Measurements from ENCODE around the gene FBXL15. TPM values are rescaled to one million over a fixed set of nuclear protein-coding genes. Genes with fewer than 3 reads are reported as not detected.
A peak's percentile ranks its signal among the peaks of the same experiment; 100 is the strongest.

The FBXL15 gene
- total RNA-seq, 4 donors from 2014 or later = 36.9 to 57.8 (median 44.8) TPM

DNA sequence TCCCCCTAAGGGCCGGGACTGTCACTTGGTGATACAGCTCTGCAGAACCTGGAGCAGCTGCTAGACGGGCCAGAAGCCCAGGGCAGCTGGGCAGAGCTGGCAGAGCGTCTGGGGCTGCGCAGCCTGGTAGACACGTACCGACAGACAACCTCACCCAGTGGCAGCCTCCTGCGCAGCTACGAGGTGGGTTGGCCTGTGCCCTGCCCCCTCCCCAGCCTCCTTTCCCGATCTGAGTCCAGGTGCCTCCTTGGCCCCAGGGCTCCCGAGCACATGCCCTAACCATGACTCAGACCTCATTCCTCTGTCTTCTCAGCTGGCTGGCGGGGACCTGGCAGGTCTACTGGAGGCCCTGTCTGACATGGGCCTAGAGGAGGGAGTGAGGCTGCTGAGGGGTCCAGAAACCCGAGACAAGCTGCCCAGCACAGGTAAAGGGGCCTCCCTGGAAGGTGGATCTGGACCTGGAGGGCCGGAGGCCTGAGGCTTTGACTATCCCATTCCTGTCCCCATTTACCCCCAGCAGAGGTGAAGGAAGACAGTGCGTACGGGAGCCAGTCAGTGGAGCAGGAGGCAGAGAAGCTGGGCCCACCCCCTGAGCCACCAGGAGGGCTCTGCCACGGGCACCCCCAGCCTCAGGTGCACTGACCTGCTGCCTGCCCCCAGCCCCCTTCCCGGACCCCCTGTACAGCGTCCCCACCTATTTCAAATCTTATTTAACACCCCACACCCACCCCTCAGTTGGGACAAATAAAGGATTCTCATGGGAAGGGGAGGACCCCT lies 18.7 kb upstream of the FBXL15 start:
- TF ChIP-seq CTCF (IDR thresholded peaks at IDR 0.05) (no peak), POLR2A (IDR thresholded peaks at IDR 0.05) (no peak)
- Histone ChIP-seq H3K4me1 (peaks cover 0 to 24% (median 13%) of the 10 kb centered on the region in 4 donors), H3K9me3 (no peaks in the 10 kb centered on the region), H3K27me3 (no peaks in the 10 kb centered on the region), H3K27ac (peak overlapping the region in 1 of 4 donors; percentile 25), H3K4me3 (no peak overlapping the region), H3K36me3 (peaks cover 0 to 24% (median 0%) of the 10 kb centered on the region in 3 donors)
- DNase-seq = no peak

DNA sequence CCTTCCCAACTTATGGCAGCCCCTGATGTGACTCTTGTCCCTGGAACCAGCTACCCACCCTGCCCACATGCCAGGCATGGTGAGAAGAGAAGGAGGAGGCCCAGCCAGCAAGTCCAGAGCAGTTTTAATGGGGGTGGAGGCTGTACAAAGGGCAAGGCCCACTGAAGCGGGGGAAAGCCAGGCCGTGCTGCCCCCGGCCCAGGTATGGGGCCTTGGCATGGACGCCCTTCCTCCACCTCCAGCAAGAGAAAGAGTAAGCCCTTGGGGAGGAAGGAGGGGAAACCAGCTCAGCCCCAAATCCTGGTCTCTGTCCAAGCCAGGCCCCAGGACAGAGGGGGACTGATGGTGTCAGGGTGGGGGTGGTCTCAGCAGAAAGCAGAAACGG lies 18.1 kb upstream of the FBXL15 start:
- Histone ChIP-seq H3K27ac (peak overlapping the region in 1 of 4 donors; percentile 25), H3K9me3 (no peaks in the 10 kb centered on the region), H3K27me3 (no peaks in the 10 kb centered on the region), H3K4me1 (peaks cover 0 to 19% (median 10%) of the 10 kb centered on the region in 4 donors), H3K36me3 (peaks cover 0 to 24% (median 0%) of the 10 kb centered on the region in 3 donors), H3K4me3 (no peak overlapping the region)
- no peak for DNase-seq
- no peak for TF ChIP-seq CTCF (IDR thresholded peaks at IDR 0.05)
- no peak for TF ChIP-seq POLR2A (IDR thresholded peaks at IDR 0.05)

- no peak overlapping the region for H3K4me3 ChIP-seq
- peaks cover 0 to 24% (median 0%) of the 10 kb centered on the region in 3 donors for H3K36me3 ChIP-seq
- H3K27me3 ChIP-seq = no peaks in the 10 kb centered on the region
- peaks cover 0 to 19% (median 9%) of the 10 kb centered on the region in 4 donors for H3K4me1 ChIP-seq
- peak overlapping the region in 1 of 4 donors; percentile 28 for H3K27ac ChIP-seq
- TF ChIP-seq POLR2A (IDR thresholded peaks at IDR 0.05) = no peak
- TF ChIP-seq CTCF (IDR thresholded peaks at IDR 0.05) = no peak
- H3K9me3 ChIP-seq = no peaks in the 10 kb centered on the region
- no peak for DNase-seq
These were observed 17.5 kb upstream of the FBXL15 start for GRCh38 chr10:102403115-102403514.

DNA sequence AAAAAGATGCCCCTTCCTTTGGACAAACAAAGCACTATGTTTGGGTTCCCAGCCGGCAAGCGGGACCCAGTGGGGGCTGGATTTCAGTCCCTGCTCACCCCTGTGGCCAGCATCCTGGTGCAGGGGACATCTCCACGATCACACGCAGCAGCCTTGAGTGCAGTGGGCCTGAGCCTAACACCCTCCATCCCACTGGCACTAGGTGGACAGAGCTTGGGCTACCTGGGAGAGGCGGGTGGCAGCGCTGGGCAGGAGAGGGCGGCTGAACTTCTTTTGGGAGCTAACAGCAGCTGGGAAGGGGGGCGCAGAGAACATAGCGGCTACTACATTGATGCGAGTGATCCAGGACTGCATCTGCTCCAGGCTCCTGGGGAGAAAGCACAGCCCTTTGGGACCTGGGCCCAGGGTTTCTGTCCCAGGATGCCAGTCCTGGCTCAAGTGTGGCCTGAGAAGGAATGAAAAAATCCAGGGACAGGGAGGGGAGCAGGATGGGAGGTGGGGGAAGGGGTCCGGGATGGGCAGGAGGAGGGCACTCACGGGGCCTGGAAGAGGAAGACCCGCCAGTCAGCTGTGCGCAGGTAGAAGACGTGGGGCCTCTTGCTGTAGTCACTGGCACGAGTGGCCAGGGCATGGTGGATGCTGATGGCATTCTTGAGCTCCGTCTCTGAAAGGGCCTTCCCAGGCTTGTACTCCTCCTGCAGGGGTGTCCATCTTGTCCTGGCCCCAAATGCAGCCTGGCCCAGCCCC lies 16.1 kb upstream of the FBXL15 start:
- Histone ChIP-seq H3K9me3 (no peaks in the 10 kb centered on the region), H3K4me3 (no peak overlapping the region), H3K36me3 (peaks cover 0 to 24% (median 0%) of the 10 kb centered on the region in 3 donors), H3K27me3 (no peaks in the 10 kb centered on the region), H3K4me1 (peaks cover 0 to 19% (median 9%) of the 10 kb centered on the region in 4 donors), H3K27ac (peak overlapping the region in 1 of 4 donors; percentile 86)
- no peak for DNase-seq
- TF ChIP-seq POLR2A (IDR thresholded peaks at IDR 0.05) = no peak
- no peak for TF ChIP-seq CTCF (IDR thresholded peaks at IDR 0.05)

DNA sequence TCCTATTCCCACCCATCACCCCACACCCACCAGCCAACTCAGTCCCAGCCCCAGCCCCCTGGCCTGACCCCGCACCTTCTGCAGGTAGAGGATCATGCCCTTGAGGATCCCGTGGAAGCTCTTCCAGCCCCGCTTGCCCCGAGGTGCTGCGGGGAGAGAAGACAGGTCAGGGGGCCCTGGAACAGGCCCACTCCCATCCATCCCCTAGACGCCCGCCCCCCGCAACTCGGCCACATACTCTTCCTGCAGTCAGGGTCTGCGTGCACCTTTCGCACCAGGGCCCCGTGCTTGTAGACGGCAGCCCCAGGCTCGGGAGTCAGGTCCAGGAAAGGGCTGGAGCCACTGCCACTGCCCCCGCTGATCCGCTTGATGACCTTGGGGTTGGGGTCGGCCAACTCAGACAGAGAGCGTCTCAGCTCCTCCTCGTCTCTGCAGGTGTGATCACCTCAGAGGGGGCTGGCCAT lies 15.5 kb upstream of the FBXL15 start:
- no peak for DNase-seq
- H3K27me3 ChIP-seq = peaks cover 0 to 4% of the 10 kb centered on the region in 2 donors
- TF ChIP-seq CTCF (IDR thresholded peaks at IDR 0.05) (no peak), POLR2A (IDR thresholded peaks at IDR 0.05) (no peak)
- peaks cover 0 to 19% (median 7%) of the 10 kb centered on the region in 4 donors for H3K4me1 ChIP-seq
- H3K36me3 ChIP-seq = peaks cover 0 to 24% (median 0%) of the 10 kb centered on the region in 3 donors
- no peak overlapping the region for H3K4me3 ChIP-seq
- peak overlapping the region in 1 of 4 donors; percentile 86 for H3K27ac ChIP-seq
- H3K9me3 ChIP-seq = no peaks in the 10 kb centered on the region

All from Peyer's patch (tissue), 4 donors.